AG10803 (cell line): ENCODE results near the gene PPT1.
"Not testable (repeated sequence)": the region's sequence is repeated elsewhere in the genome, so short reads cannot be mapped to it uniquely, and the experiment has no call there.

Source experiments
- DNase-seq: peaks from one replicate; pipeline ENCODE4 v3.0.0; 2010; ENCODE audit warnings: low read depth
- H3K4me3 ChIP-seq: 2 replicates; pipeline ENCODE4 v1.5.1; 2011; ENCODE audit warnings: mild to moderate bottlenecking, low read length, control low read depth
- CTCF ChIP-seq: conservative IDR thresholded peaks from 2 replicates; pipeline ENCODE4 v1.5.1; 2011; ENCODE audit warnings: mild to moderate bottlenecking, low read length, control low read depth, inconsistent platforms

PPT1 gene

DNA sequence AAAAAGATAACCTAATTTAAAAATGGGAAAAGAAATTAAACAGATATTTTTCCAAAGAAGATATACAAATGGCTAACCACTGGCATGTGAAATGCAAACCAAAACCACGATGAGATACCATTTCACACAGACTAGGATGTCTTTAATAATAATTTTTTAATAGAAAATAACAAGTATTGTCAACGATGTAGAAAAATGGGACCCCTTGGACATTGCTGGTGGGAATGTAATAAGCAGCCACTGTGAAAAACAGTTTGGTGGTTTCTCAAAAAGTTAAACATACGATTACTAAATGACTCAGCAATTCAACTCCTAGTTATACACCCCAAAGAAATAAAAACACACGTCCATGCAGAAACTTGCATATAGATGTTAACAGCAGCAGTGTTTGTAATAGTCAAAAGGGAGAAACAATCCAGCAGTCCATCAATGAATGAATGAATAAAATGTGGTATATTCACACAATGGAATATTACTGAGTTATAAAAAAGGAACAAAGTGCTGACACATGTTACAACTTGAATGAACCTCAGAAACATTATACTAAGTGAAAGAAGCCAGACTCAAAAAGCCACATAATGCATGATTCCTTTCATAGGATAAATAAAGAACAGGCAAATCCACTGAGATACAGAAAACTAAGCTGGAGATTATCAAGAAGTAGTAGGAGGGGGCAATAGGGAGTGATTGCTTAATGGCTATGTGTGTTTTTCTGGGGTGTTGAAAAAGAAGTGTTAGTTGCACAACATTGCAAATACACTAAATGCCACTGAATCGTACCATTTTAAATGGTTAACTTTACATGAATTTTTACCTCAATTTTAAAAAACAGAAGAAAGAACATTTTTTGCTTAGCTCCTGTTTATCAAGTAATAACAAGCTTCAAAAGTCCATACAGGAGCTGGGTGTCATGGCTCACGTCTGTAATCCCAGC lies 4.1 kb downstream of the PPT1 start:
- H3K4me3 ChIP-seq = no peak overlapping the region
- peak; percentile 24 for DNase-seq
- TF ChIP-seq CTCF = no peak

GRCh38 chr1:40092241-40092640 lies 4.8 kb downstream of the PPT1 start:
- DNase-seq = no peak
- no peak overlapping the region for H3K4me3 ChIP-seq
- no peak for TF ChIP-seq CTCF

GRCh38 chr1:40090652-40091355 lies 6.2 kb downstream of the PPT1 start:
- TF ChIP-seq CTCF = no peak
- DNase-seq = peak; percentile 27
- H3K4me3 ChIP-seq = no peak overlapping the region

- peak; percentile 61 for TF ChIP-seq CTCF
- DNase-seq = peak; percentile 54
- H3K4me3 ChIP-seq = not testable (repeated sequence)
These were observed 12.3 kb downstream of the PPT1 start for GRCh38 chr1:40084750-40085149.

DNA sequence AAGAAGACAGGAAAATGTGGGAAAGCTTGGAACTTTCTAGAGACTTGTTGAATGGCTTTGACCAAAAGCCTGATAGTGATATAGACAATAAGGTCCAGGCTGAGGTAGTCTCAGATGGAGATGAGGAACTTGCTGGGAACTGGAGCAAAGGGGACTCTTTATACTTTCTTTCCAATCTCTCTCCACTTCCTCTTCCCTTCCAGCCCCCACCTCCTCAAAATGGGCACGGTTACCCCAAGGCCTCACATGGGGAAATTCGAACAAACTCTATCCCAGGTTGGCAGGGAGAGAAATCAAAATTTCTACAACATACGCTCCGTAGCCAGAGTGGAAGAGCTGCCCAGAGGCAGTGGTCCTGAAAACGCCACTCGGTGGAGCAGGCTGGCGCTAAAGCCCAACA lies 15.2 kb downstream of the PPT1 start:
- H3K4me3 ChIP-seq = no peak overlapping the region
- no peak for DNase-seq
- TF ChIP-seq CTCF = no peak

DNA sequence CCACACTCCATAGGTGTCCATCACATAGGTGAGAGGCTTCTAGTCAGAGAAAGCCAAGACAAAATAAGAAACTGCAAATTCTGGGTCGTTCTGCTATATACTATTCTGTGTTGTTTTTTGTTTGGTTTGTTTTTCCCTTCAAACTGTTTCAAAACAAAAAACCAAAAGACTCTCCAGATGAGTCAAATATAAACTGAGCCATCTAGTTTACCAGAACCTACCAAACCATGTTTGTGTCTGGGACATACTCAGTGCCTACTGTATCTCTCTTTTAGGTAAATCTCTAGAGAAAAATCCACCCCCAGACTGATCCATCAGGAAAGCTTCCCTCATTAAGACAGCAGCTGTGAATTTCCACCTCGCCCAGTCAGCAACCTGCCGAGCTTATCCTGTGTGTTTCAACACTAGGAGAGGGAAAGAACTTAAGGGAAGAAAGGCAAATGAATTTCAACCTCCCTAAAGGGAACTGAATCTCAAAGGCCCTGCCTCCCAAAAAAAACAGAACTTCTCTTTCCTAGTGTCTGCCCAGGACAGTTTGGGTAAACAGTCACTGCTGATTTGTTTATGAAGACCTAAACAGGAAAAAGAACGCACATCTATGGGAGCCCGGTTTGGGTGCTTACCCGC lies 17.2 kb downstream of the PPT1 start:
- no peak for DNase-seq
- no peak for TF ChIP-seq CTCF
- no peak overlapping the region for H3K4me3 ChIP-seq
